GM23248 (cell line): ENCODE results near the gene CENPA.

ENCODE experiments used
- EZH2 ChIP-seq: fragments of 200-600 bp; sonication (generic); IDR thresholded peaks from 2 replicates; pipeline ENCODE4 v1.6.1; 2018; ENCODE audit warnings: antibody characterized with exemption, mild to moderate bottlenecking; ENCODE audit not compliant: insufficient read depth, poor library complexity, severe bottlenecking
- EZH2phosphoT487 ChIP-seq: fragments of 200-600 bp; sonication (generic); IDR thresholded peaks from 2 replicates; pipeline ENCODE4 v1.6.1; 2018; ENCODE audit warnings: antibody characterized with exemption, moderate library complexity, mild to moderate bottlenecking, low read depth; ENCODE audit not compliant: insufficient read depth

GRCh38 chr2:26759845-26760244 is 26.0 kb upstream of the CENPA start:
- no peak for TF ChIP-seq EZH2
- TF ChIP-seq EZH2phosphoT487, result no peak
